Common myeloid progenitor, CD34-positive (primary cell): ENCODE measurements around the gene KYAT1.

Experiments used
- CTCF ChIA-PET: fragments of 350-600 bp; sonication (Branson Sonifier 250); formaldehyde crosslinking; loops from one replicate; lab custom pipeline; 2021; ENCODE audit warnings: antibody characterized with exemption; lab: Charles Lee
- POLR2A ChIA-PET: fragments of 350-600 bp; sonication (Branson Sonifier 250); formaldehyde crosslinking; loops from one replicate; lab custom pipeline; 2021; ENCODE audit warnings: antibody characterized with exemption; lab: Charles Lee
- DNase-seq, 3 donors: peaks; one replicate each; pipeline versions ENCODE4 v3.0.0 to v3.0.0-alpha.2; 2013
- H3K27ac ChIP-seq, 2 experiments: 1 replicate in 1 of 2; 2 replicates in 1 of 2; pipeline ENCODE4 v1.7.0; 2013; ENCODE audit warnings: inconsistent platforms in 2 of 2, low read length in 2 of 2, mild to moderate bottlenecking in 2 of 2, low read depth in 1 of 2, moderate library complexity in 1 of 2; ENCODE audit not compliant: severe bottlenecking in 2 of 2, insufficient read depth in 1 of 2, poor library complexity in 1 of 2
- H3K27me3 ChIP-seq, 5 experiments: replicated peaks in 2 of 5; 1 replicate in 3 of 5; 2 replicates in 2 of 5; pipeline versions ENCODE4 v1.6.1 to v1.7.0; 2013; ENCODE audit warnings: low read length in 4 of 5, mild to moderate bottlenecking in 2 of 5, moderate library complexity in 2 of 5, inconsistent platforms in 1 of 5; ENCODE audit not compliant: insufficient read depth in 5 of 5, control insufficient read depth in 4 of 5
- H3K36me3 ChIP-seq, 4 experiments: 1 replicate in 2 of 4; 2 replicates in 2 of 4; pipeline versions ENCODE4 v1.6.1 to v1.7.0; 2013; ENCODE audit warnings: low read length in 3 of 4, control low read depth in 1 of 4, mild to moderate bottlenecking in 1 of 4; ENCODE audit not compliant: control insufficient read depth in 4 of 4, insufficient read depth in 4 of 4
- H3K4me1 ChIP-seq, 4 experiments: 1 replicate in 3 of 4; 2 replicates in 1 of 4; pipeline versions ENCODE4 v1.6.1 to v1.7.1; 2013; ENCODE audit warnings: low read length in 3 of 4, mild to moderate bottlenecking in 3 of 4, control low read depth in 1 of 4, inconsistent platforms in 1 of 4, moderate library complexity in 1 of 4; ENCODE audit not compliant: control insufficient read depth in 4 of 4, insufficient read depth in 4 of 4; ENCODE audit errors: control extremely low read depth in 1 of 4
- H3K4me3 ChIP-seq, 7 experiments: 1 replicate in 4 of 7; 2 replicates in 3 of 7; pipeline versions ENCODE4 v1.5.1 to v1.7.0; 2013; ENCODE audit warnings: mild to moderate bottlenecking in 7 of 7, low read length in 6 of 7, moderate library complexity in 6 of 7, inconsistent platforms in 2 of 7, low read depth in 2 of 7, control low read depth in 1 of 7; ENCODE audit not compliant: insufficient read depth in 4 of 7, control insufficient read depth in 1 of 7; ENCODE audit errors: extremely low read depth in 1 of 7
- H3K9me3 ChIP-seq, 5 experiments: 1 replicate in 4 of 5; 2 replicates in 1 of 5; pipeline versions ENCODE4 v1.6.1 to v1.7.1; 2013; ENCODE audit warnings: low read length in 4 of 5, mild to moderate bottlenecking in 2 of 5, inconsistent platforms in 1 of 5, low read depth in 1 of 5, moderate library complexity in 1 of 5; ENCODE audit not compliant: control insufficient read depth in 4 of 5, insufficient read depth in 2 of 5; ENCODE audit errors: control extremely low read depth in 1 of 5
- WGBS: methylation state at CpG from one replicate; pipeline ENCODE4 v1.1.5; 2013; ENCODE audit not compliant: insufficient coverage; 5-methylcytosine and 5-hydroxymethylcytosine counted together

Gene KYAT1

GRCh38 chr9:128835246-128836210, 46.2 kb downstream of the KYAT1 start:
- Histone ChIP-seq H3K4me3 (no peak overlapping the region), H3K27ac (no peak overlapping the region), H3K9me3 (no peaks in the 10 kb centered on the region), H3K27me3 (no peaks in the 10 kb centered on the region), H3K36me3 (peaks cover 0 to 22% (median 10%) of the 10 kb centered on the region in 4 experiments), H3K4me1 (no peaks in the 10 kb centered on the region)
- ChIA-PET POLR2A (no interaction called here), CTCF (no interaction called here)
- WGBS = 97% methylated on average over 20 of the region's 28 CpGs
- no peak for DNase-seq

- Histone ChIP-seq H3K27me3 (no peaks in the 10 kb centered on the region), H3K27ac (no peak overlapping the region), H3K4me3 (no peak overlapping the region), H3K9me3 (no peaks in the 10 kb centered on the region), H3K36me3 (peaks cover 0 to 22% (median 10%) of the 10 kb centered on the region in 4 experiments), H3K4me1 (peaks cover 0 to 12% (median 11%) of the 10 kb centered on the region in 4 experiments)
- ChIA-PET POLR2A (no interaction called here), CTCF (interaction anchor here (1.2 kb wide), 1 partner anchor 11 kb away, joined by 3 read pairs; no protein-coding TSS in a partner anchor)
- 95% methylated on average over 7 of the region's 10 CpGs for WGBS
- no peak for DNase-seq
These were observed 48.1 kb downstream of the KYAT1 start for GRCh38 chr9:128833696-128834095.

- Histone ChIP-seq H3K27me3 (no peaks in the 10 kb centered on the region), H3K9me3 (no peaks in the 10 kb centered on the region), H3K4me3 (peak within 1 kb of the TSS; percentile 66 to 99 (median 97)), H3K27ac (peak within 1 kb of the TSS; percentile 66 to 82), H3K36me3 (peaks cover 9 to 36% (median 30%) of the 10 kb centered on the region in 4 experiments), H3K4me1 (peaks cover 0 to 17% (median 15%) of the 10 kb centered on the region in 4 experiments)
- ChIA-PET CTCF (interaction anchor here (0.8 to 1.1 kb wide), 5 partner anchors 11 to 97 kb away, joined by 3 to 5 read pairs (median 3); no protein-coding TSS in a partner anchor), POLR2A (interaction anchor here (0.6 to 0.9 kb wide), 2 partner anchors 11 to 24 kb away, joined by 3 to 4 read pairs; partner anchors contain the start of gene ENDOG)
- peak; percentile 89 to 94 (median 94) for DNase-seq
- 0% methylated on average over 39 of the region's 56 CpGs for WGBS
These were observed 52.1 kb downstream of the KYAT1 start, which contains the start of gene SPOUT1 for GRCh38 chr9:128829477-128830251. SPOUT1 (minus strand) TSS chr9:128829794; CDS start chr9:128829780, 14 bp downstream.

- H3K27ac ChIP-seq = peak overlapping the region; percentile 66 to 82
- H3K4me1 ChIP-seq = peaks cover 0 to 17% (median 15%) of the 10 kb centered on the region in 4 experiments
- ChIA-PET CTCF (interaction anchor here (1.0 to 1.8 kb wide), 2 partner anchors 10 to 64 kb away, joined by 3 to 7 read pairs; no protein-coding TSS in a partner anchor), POLR2A (interaction anchor here (0.6 to 0.9 kb wide), 2 partner anchors 10 to 57 kb away, joined by 3 to 5 read pairs; partner anchors contain the start of genes ENDOG and ZER1)
- no peaks in the 10 kb centered on the region for H3K9me3 ChIP-seq
- WGBS = 44% methylated on average over 14 of the region's 18 CpGs
- DNase-seq = no peak
- no peaks in the 10 kb centered on the region for H3K27me3 ChIP-seq
- peak overlapping the region; percentile 66 to 99 (median 97) for H3K4me3 ChIP-seq
- H3K36me3 ChIP-seq = peaks cover 9 to 44% (median 37%) of the 10 kb centered on the region in 4 experiments
These were observed 52.9 kb downstream of the KYAT1 start for GRCh38 chr9:128828719-128829452.

GRCh38 chr9:128828267-128828666, 53.5 kb downstream of the KYAT1 start:
- no peak for DNase-seq
- Histone ChIP-seq H3K27me3 (no peaks in the 10 kb centered on the region), H3K4me1 (peaks cover 0 to 17% (median 15%) of the 10 kb centered on the region in 4 experiments), H3K27ac (no peak overlapping the region), H3K4me3 (peak overlapping the region in 3 of 7 experiments; percentile 97 to 99 (median 97)), H3K36me3 (peaks cover 9 to 45% (median 40%) of the 10 kb centered on the region in 4 experiments), H3K9me3 (no peaks in the 10 kb centered on the region)
- POLR2A ChIA-PET = interaction anchor here (0.6 kb wide), 1 partner anchor 56 kb away, joined by 5 read pairs; the partner anchor contains the start of gene ZER1
- 100% methylated on average over 7 of the region's 8 CpGs for WGBS
- CTCF ChIA-PET = interaction anchor here (1.1 to 1.9 kb wide), 3 partner anchors 9 to 15 kb away, joined by 3 to 7 read pairs (median 7); partner anchors contain the start of gene ENDOG
